CD1c-positive myeloid dendritic cell (primary cell): ENCODE measurements around the gene BNIP3.

Experiments
- DNase-seq: peaks from one replicate; pipeline ENCODE4 v3.0.0-alpha.2; 2016; ENCODE audit errors: extremely low spot score

Gene BNIP3

GRCh38 chr10:131949041-131949862 is 32.5 kb downstream of the BNIP3 start:
- no peak for DNase-seq

GRCh38 chr10:131948501-131948900 is 33.2 kb downstream of the BNIP3 start:
- DNase-seq: no peak

GRCh38 chr10:131947631-131948347 is 33.9 kb downstream of the BNIP3 start:
- DNase-seq: no peak

- no peak for DNase-seq
Measured at GRCh38 chr10:131946880-131947279, 34.8 kb downstream of the BNIP3 start.

- no peak for DNase-seq
Measured at GRCh38 chr10:131946321-131946751, 35.4 kb downstream of the BNIP3 start.

- DNase-seq: no peak
Measured at GRCh38 chr10:131944976-131945695, 36.6 kb downstream of the BNIP3 start.

GRCh38 chr10:131944412-131944811 is 37.3 kb downstream of the BNIP3 start:
- no peak for DNase-seq

- DNase-seq: peak; percentile 8
Measured at GRCh38 chr10:131943021-131943814, 38.5 kb downstream of the BNIP3 start.

- no peak for DNase-seq
Measured at GRCh38 chr10:131942455-131942854, 39.3 kb downstream of the BNIP3 start.

GRCh38 chr10:131938681-131939080 is 43.0 kb downstream of the BNIP3 start:
- no peak for DNase-seq

GRCh38 chr10:131937836-131938235 is 43.9 kb downstream of the BNIP3 start:
- no peak for DNase-seq

GRCh38 chr10:131936736-131937135 is 45.0 kb downstream of the BNIP3 start:
- no peak for DNase-seq

GRCh38 chr10:131936294-131936693 is 45.4 kb downstream of the BNIP3 start:
- DNase-seq: no peak

GRCh38 chr10:131935260-131935659 is 46.5 kb downstream of the BNIP3 start:
- no peak for DNase-seq

- DNase-seq: no peak
Measured at GRCh38 chr10:131934769-131935168, 47.0 kb downstream of the BNIP3 start.

GRCh38 chr10:131933696-131934086 is 48.0 kb downstream of the BNIP3 start:
- DNase-seq: no peak

GRCh38 chr10:131933016-131933695 is 48.6 kb downstream of the BNIP3 start:
- no peak for DNase-seq

- no peak for DNase-seq
Measured at GRCh38 chr10:131931981-131932380, 49.7 kb downstream of the BNIP3 start.

- DNase-seq: no peak
Measured at GRCh38 chr10:131930586-131931330, 51.0 kb downstream of the BNIP3 start.

- DNase-seq: no peak
Measured at GRCh38 chr10:131930150-131930549, 51.6 kb downstream of the BNIP3 start.
